Measurements from ENCODE around the gene C20orf204.

C20orf204 gene

GRCh38 chr20:64035066-64035932, 683 bp upstream of the C20orf204 start:
- Histone ChIP-seq H3K9me3 (ENCODE audit: insufficient read depth, low read length) (no peaks in the 10 kb centered on the region), H3K27ac (ENCODE audit: low read length) (no peak overlapping the region), H3K27me3 (ENCODE audit: low read depth, low read length) (no peaks in the 10 kb centered on the region), H3K79me2 (ENCODE audit: low read length) (no peaks in the 10 kb centered on the region), H3K4me2 (ENCODE audit: low read length) (no peak overlapping the region), H3K36me3 (replicated peaks; ENCODE audit: low read depth, low read length) (peaks cover 12% of the 10 kb centered on the region), H2AFZ (ENCODE audit: low read depth, low read length) (no peak overlapping the region), H3K9ac (ENCODE audit: low read length) (no peak overlapping the region), H3K4me1 (ENCODE audit: low read length) (peaks cover 37% of the 10 kb centered on the region), H4K20me1 (ENCODE audit: insufficient read depth, low read length) (no peaks in the 10 kb centered on the region), H3K4me3 (ENCODE audit: low read length) (no peak overlapping the region)
- no peak for TF ChIP-seq EZH2phosphoT487 (IDR thresholded peaks at IDR 0.05; ENCODE audit: low read depth)
- TF ChIP-seq CTCF (IDR thresholded peaks at IDR 0.05; ENCODE audit: low read depth, low read length) = no peak

GRCh38 chr20:64036346-64037198, 590 bp downstream of the C20orf204 start:
- H3K9me3 ChIP-seq (ENCODE audit: insufficient read depth, low read length) = no peaks in the 10 kb centered on the region
- H3K9ac ChIP-seq (ENCODE audit: low read length) = peak overlapping the region; percentile 1; the same call in 1 of the 2 replicates
- peak overlapping the region; percentile 0; the same call in 1 of the 2 replicates for H3K4me3 ChIP-seq (ENCODE audit: low read length)
- H2AFZ ChIP-seq (ENCODE audit: low read depth, low read length) = no peak overlapping the region
- no peaks in the 10 kb centered on the region for H3K27me3 ChIP-seq (ENCODE audit: low read depth, low read length)
- H3K27ac ChIP-seq (ENCODE audit: low read length) = peak overlapping the region; percentile 41
- H3K36me3 ChIP-seq (replicated peaks; ENCODE audit: low read depth, low read length) = peaks cover 6% of the 10 kb centered on the region
- H3K4me2 ChIP-seq (ENCODE audit: low read length) = peak overlapping the region; percentile 34
- no peaks in the 10 kb centered on the region for H3K79me2 ChIP-seq (ENCODE audit: low read length)
- no peaks in the 10 kb centered on the region for H4K20me1 ChIP-seq (ENCODE audit: insufficient read depth, low read length)
- peaks cover 50% of the 10 kb centered on the region for H3K4me1 ChIP-seq (ENCODE audit: low read length)
- no peak for TF ChIP-seq EZH2phosphoT487 (IDR thresholded peaks at IDR 0.05; ENCODE audit: low read depth)
- TF ChIP-seq CTCF (IDR thresholded peaks at IDR 0.05; ENCODE audit: low read depth, low read length) = no peak

GRCh38 chr20:64037199-64037497, 1.2 kb downstream of the C20orf204 start:
- H3K9ac ChIP-seq (ENCODE audit: low read length) = peak overlapping the region; percentile 1; the same call in 1 of the 2 replicates
- no peaks in the 10 kb centered on the region for H4K20me1 ChIP-seq (ENCODE audit: insufficient read depth, low read length)
- peaks cover 53% of the 10 kb centered on the region for H3K4me1 ChIP-seq (ENCODE audit: low read length)
- H2AFZ ChIP-seq (ENCODE audit: low read depth, low read length) = no peak overlapping the region
- H3K79me2 ChIP-seq (ENCODE audit: low read length) = no peaks in the 10 kb centered on the region
- peak overlapping the region; percentile 41 for H3K27ac ChIP-seq (ENCODE audit: low read length)
- H3K4me2 ChIP-seq (ENCODE audit: low read length) = peak overlapping the region; percentile 34
- no peaks in the 10 kb centered on the region for H3K27me3 ChIP-seq (ENCODE audit: low read depth, low read length)
- no peak for TF ChIP-seq EZH2phosphoT487 (IDR thresholded peaks at IDR 0.05; ENCODE audit: low read depth)
- TF ChIP-seq CTCF (IDR thresholded peaks at IDR 0.05; ENCODE audit: low read depth, low read length) = no peak
- H3K9me3 ChIP-seq (ENCODE audit: insufficient read depth, low read length) = no peaks in the 10 kb centered on the region
- peak overlapping the region; percentile 0; the same call in 1 of the 2 replicates for H3K4me3 ChIP-seq (ENCODE audit: low read length)
- peaks cover 5% of the 10 kb centered on the region for H3K36me3 ChIP-seq (replicated peaks; ENCODE audit: low read depth, low read length)

All from OCI-LY3 (cell line).